K562 (cell line): ENCODE data around the gene POP7. TPM values are rescaled to one million over a fixed set of nuclear protein-coding genes. Genes with fewer than 3 reads are reported as not detected.

Experiments
- ATAC-seq: fragments of 200-7000 bp; cut with Tn5 transposase; 3 replicates; pipeline ENCODE4 v1.9.1; 2020; ENCODE audit warnings: moderate library complexity
- BruUV-seq: library from RNA; stranded (reverse); fragments of 400-500 nt; replicated peaks from 2 replicates; lab custom pipeline; 2021; lab: Mats Ljungman, UMichigan
- CTCF ChIA-PET: fragments of 300-600 bp; formaldehyde crosslinking; extraction: SDS; loops from one replicate; lab custom pipeline; 2021; ENCODE audit warnings: low intra/inter-chr PET ratio; lab: Yijun Ruan, JAX
- POLR2A ChIA-PET: fragments of 300-600, 350-650 bp; sonication (Branson Sonifier 250); formaldehyde crosslinking; extraction: SDS; loops from one replicate; lab custom pipeline; 2021; ENCODE audit warnings: antibody characterized with exemption, inconsistent platforms; lab: Yijun Ruan, JAX
- DNase-seq, 4 experiments: peaks; one replicate each; pipeline versions ENCODE4 v3.0.0 to v3.0.0-alpha.2; 2011 to 2018; ENCODE audit warnings: low spot score in 3 of 4, mixed read lengths in 3 of 4; ENCODE audit errors: extremely low read depth in 1 of 4
- FAIRE-seq: peaks from 2 replicates; lab custom pipeline; 2011; peaks lifted over from hg19 to GRCh38; lab: Jason Lieb, UNC
- H2AFZ ChIP-seq: 2 replicates; pipeline ENCODE4 v1.6.0; 2011; ENCODE audit warnings: low read depth, low read length, control low read depth, inconsistent platforms
- H3K27ac ChIP-seq: fragments of 200-600 bp; 3 replicates; pipeline ENCODE4 v1.8.0; 2011; ENCODE audit warnings: low read depth, mild to moderate bottlenecking, control low read depth, inconsistent platforms, low read length, moderate library complexity, mixed read lengths; ENCODE audit errors: extremely low read depth
- H3K27me3 ChIP-seq, 2 experiments: fragments of 300-600 bp in 1 of 2; 2 replicates in 1 of 2; 3 replicates in 1 of 2; pipeline versions ENCODE4 v1.6.0 to v1.8.0; 2011; ENCODE audit warnings: inconsistent platforms in 2 of 2, low read length in 2 of 2, mild to moderate bottlenecking in 1 of 2, mixed read lengths in 1 of 2, moderate library complexity in 1 of 2; ENCODE audit not compliant: control insufficient read depth in 2 of 2, insufficient read depth in 2 of 2
- H3K36me3 ChIP-seq: fragments of 300-600 bp; 3 replicates; pipeline ENCODE4 v1.8.0; 2011; ENCODE audit warnings: mild to moderate bottlenecking, low read length, inconsistent platforms; ENCODE audit not compliant: control insufficient read depth, insufficient read depth
- H3K4me1 ChIP-seq, 2 experiments: fragments of 200-600 bp in 1 of 2; replicated peaks in 1 of 2; 2 replicates in 1 of 2; 3 replicates in 1 of 2; pipeline versions ENCODE4 v1.5.1 to v1.8.0; 2011; ENCODE audit warnings: inconsistent platforms in 2 of 2, low read length in 2 of 2, mild to moderate bottlenecking in 1 of 2, mixed read lengths in 1 of 2, moderate library complexity in 1 of 2; ENCODE audit not compliant: control insufficient read depth in 2 of 2, insufficient read depth in 2 of 2
- H3K4me2 ChIP-seq: 2 replicates; pipeline ENCODE4 v1.6.1; 2011; ENCODE audit warnings: low read length, control low read depth, inconsistent platforms, mixed read lengths; ENCODE audit not compliant: insufficient read depth
- H3K4me3 ChIP-seq: fragments of 200-600 bp; sonication (generic), shearing (Covaris generic); 2 replicates; pipeline ENCODE4 v1.5.1; 2016; ENCODE audit warnings: control low read depth, inconsistent platforms
- H3K79me2 ChIP-seq: fragments of 200-600 bp; 3 replicates; pipeline ENCODE4 v1.8.0; 2011; ENCODE audit warnings: low read length, inconsistent platforms; ENCODE audit not compliant: control insufficient read depth, insufficient read depth
- H3K9ac ChIP-seq, 2 experiments: 2 replicates each; pipeline versions ENCODE4 v1.6.0 to v1.6.1; 2011; ENCODE audit warnings: low read depth in 2 of 2, low read length in 2 of 2, control low read depth in 1 of 2, inconsistent platforms in 1 of 2, mild to moderate bottlenecking in 1 of 2, mixed read lengths in 1 of 2; ENCODE audit not compliant: insufficient read depth in 1 of 2
- H3K9me1 ChIP-seq: one replicate; pipeline ENCODE4 v1.6.0; 2011; ENCODE audit warnings: inconsistent platforms, mild to moderate bottlenecking, low read length, moderate library complexity; ENCODE audit not compliant: control insufficient read depth, insufficient read depth
- H3K9me3 ChIP-seq: replicated peaks from 2 replicates; pipeline ENCODE4 v1.5.1; 2011; ENCODE audit warnings: low read depth, low read length, inconsistent platforms; ENCODE audit not compliant: control insufficient read depth, insufficient read depth
- H4K20me1 ChIP-seq: replicated peaks from 2 replicates; pipeline ENCODE4 v1.6.1; 2011; ENCODE audit warnings: low read length, inconsistent platforms, mixed read lengths; ENCODE audit not compliant: control insufficient read depth, insufficient read depth
- CHD2 ChIP-seq: IDR thresholded peaks from 2 replicates; pipeline ENCODE4 v1.6.1; 2011; ENCODE audit warnings: low read depth, low read length
- JUNB ChIP-seq: fragments of 450-650 bp; formaldehyde crosslinking; conservative IDR thresholded peaks from 2 replicates; pipeline ENCODE4 v1.4.0; 2020; ENCODE audit warnings: mild to moderate bottlenecking
- NFIC ChIP-seq: fragments of 450-650 bp; IDR thresholded peaks from 2 replicates; pipeline ENCODE4 v1.6.1; 2017; ENCODE audit warnings: mild to moderate bottlenecking, inconsistent platforms
- POLR2G ChIP-seq: fragments of 200-400 bp; formaldehyde crosslinking; IDR thresholded peaks from 2 replicates; pipeline ENCODE4 v1.6.1; 2017; ENCODE audit warnings: low read depth, mild to moderate bottlenecking, antibody characterized with exemption, low read length, moderate library complexity
- RBM22 ChIP-seq: fragments of 200-400 bp; formaldehyde crosslinking; IDR thresholded peaks from 2 replicates; pipeline ENCODE4 v1.6.1; 2018; ENCODE audit warnings: low read length, low read depth; ENCODE audit not compliant: poor library complexity, severe bottlenecking
- ZNF717 ChIP-seq: fragments of 250-450 bp; sonication (Bioruptor Pico); IDR thresholded peaks from 2 replicates; pipeline ENCODE4 v1.5.0; 2021
- WGBS: fragments of 100-300 bp; shearing (Covaris generic); methylation state at CpG from one replicate; pipeline ENCODE4 v1.1.6; 2016; ENCODE audit warnings: low coverage, mixed read lengths; ENCODE audit not compliant: insufficient coverage; ENCODE audit errors: missing lambda C conversion rate; 5-methylcytosine and 5-hydroxymethylcytosine counted together
- in situ Hi-C: fragments of 300-500 bp; cut with MboI; formaldehyde crosslinking; loops from 4 replicates; pipeline ENCODE4 v1.15.0; 2018; ENCODE audit warnings: inconsistent platforms, mixed read lengths
- intact Hi-C: fragments of 100-400 bp; cut with micrococcal nuclease; formaldehyde crosslinking; loops from 2 replicates; pipeline ENCODE4 v1.14.2; 2022
- polyA plus RNA-seq, 8 experiments: library from polyadenylated mRNA; depleted of rRNA in 4 of 8; stranded (reverse) in 5 of 8; unstranded in 3 of 8; fragments of >200 nt; fragmentation: Nextera tagmentation in 2 of 8; fragmentation: Illumina TruSeq in 1 of 8; extraction: Ambion mirVana in 2 of 8; extraction: Trizol in 1 of 8; gene quantifications; 2 replicates each; pipeline versions ENCODE4 v1.2.1 to v1.2.3, GENCODE V29; 2011 to 2014; ENCODE audit warnings: inconsistent platforms in 1 of 8, missing spikeins in 1 of 8
- total RNA-seq, 7 experiments: library from RNA; depleted of rRNA in 6 of 7; stranded (reverse); fragments of >200 nt in 6 of 7; fragmentation: Illumina TruSeq in 2 of 7; extraction: Trizol in 2 of 7; gene quantifications; 2 replicates each; pipeline versions ENCODE4 v1.2.1 to v1.2.3, GENCODE V29; 2011 to 2021; ENCODE audit warnings: low replicate concordance in 1 of 7
- TF ChIP-seq, protein P1 (sequence below): sonication (generic); formaldehyde crosslinking; IDR thresholded peaks from 2 replicates; pipeline ENCODE4 v1.8.1; 2023; ENCODE audit warnings: mild to moderate bottlenecking, missing genetic modification reagents

POP7 gene
- total and polyA plus RNA-seq, 9 of the 15 experiments (the other 6 are each of a cell fraction or from before 2014, with no cell fraction given), result 11.5 to 163 (median 68.9) TPM

DNA sequence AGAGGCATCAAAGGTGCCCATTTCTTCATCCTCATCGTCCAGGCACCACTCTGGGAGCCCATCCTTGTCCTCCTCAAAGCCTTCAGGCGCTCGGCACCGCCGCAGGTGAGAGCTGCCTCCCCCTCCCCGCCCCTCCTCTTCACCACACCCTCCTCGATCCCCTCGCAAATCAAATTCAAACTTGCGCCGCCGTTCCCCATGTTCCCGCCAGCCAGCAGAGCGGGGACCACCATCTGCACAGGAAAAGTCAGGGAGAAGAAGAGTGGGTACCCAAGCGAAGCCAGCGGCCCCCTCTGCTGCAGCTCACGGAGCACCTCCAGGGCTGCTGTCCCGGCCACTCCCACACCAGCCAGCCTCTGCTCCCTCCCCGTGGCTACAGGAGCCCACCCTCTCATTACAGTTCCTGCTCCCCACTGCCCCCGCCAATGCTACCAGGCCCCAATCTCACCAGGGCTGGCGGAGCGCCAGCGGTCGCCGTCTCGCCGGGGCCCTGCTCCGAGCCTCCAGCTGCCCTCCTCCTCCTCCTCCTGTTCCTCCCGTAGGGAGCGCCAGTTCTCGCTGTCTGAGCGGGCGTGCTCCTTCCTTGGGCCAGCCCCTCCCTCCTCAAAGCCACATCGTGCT lies 19.6 kb upstream of the POP7 start:
- Histone ChIP-seq H2AFZ (no peak overlapping the region), H3K4me3 (no peak overlapping the region), H4K20me1 (peaks cover 18% of the 10 kb centered on the region), H3K4me1 (peaks cover 3 to 77% of the 10 kb centered on the region in 2 experiments; a peak in 3 of 5 replicates), H3K9ac (no peak overlapping the region), H3K36me3 (peaks cover 97% of the 10 kb centered on the region; the same call in 2 of the 3 replicates), H3K79me2 (peaks cover 32% of the 10 kb centered on the region), H3K4me2 (no peak overlapping the region), H3K27ac (no peak overlapping the region), H3K9me1 (no peaks in the 10 kb centered on the region), H3K9me3 (no peaks in the 10 kb centered on the region), H3K27me3 (no peaks in the 10 kb centered on the region)
- POLR2A ChIA-PET, result interaction anchor here (0.6 to 1.2 kb wide), 2 partner anchors 19 to 279 kb away, joined by 3 read pairs; no protein-coding TSS in a partner anchor
- WGBS, result 91% methylated on average over 20 of the region's 33 CpGs
- no peak for FAIRE-seq
- in situ Hi-C loops, result no loop called here
- BruUV-seq, result no TSS peak
- DNase-seq, result peak in 2 of 4 experiments; percentile 15 to 29
- intact Hi-C loops, result no loop called here
- ATAC-seq, result no peak
- TF ChIP-seq RBM22, result peak; percentile 79
- no peak for TF ChIP-seq JUNB (CRISPR knock-in tag)
- TF ChIP-seq, protein P1, sequence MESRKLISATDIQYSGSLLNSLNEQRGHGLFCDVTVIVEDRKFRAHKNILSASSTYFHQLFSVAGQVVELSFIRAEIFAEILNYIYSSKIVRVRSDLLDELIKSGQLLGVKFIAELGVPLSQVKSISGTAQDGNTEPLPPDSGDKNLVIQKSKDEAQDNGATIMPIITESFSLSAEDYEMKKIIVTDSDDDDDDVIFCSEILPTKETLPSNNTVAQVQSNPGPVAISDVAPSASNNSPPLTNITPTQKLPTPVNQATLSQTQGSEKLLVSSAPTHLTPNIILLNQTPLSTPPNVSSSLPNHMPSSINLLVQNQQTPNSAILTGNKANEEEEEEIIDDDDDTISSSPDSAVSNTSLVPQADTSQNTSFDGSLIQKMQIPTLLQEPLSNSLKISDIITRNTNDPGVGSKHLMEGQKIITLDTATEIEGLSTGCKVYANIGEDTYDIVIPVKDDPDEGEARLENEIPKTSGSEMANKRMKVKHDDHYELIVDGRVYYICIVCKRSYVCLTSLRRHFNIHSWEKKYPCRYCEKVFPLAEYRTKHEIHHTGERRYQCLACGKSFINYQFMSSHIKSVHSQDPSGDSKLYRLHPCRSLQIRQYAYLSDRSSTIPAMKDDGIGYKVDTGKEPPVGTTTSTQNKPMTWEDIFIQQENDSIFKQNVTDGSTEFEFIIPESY (CRISPR knock-in tag), result peak; percentile 70
- no peak for TF ChIP-seq ZNF717
- no peak for TF ChIP-seq CHD2
- TF ChIP-seq POLR2G, result peak; percentile 39; the same call in 1 of the 2 replicates
- TF ChIP-seq NFIC, result peak; percentile 62
- CTCF ChIA-PET, result no interaction called here
